Peyer's patch (tissue), 4 donors: Measurements from ENCODE around the gene PTPN3.

Experiments used
- POLR2A ChIP-seq, 2 donors: fragments of 450-650 bp; IDR thresholded peaks; one replicate each; pipeline ENCODE4 v1.5.1; 2017; ENCODE audit warnings: antibody characterized with exemption in 2 of 2, mild to moderate bottlenecking in 2 of 2, moderate library complexity in 2 of 2
- TF ChIP-seq, protein P1 (sequence below), 6 experiments: fragments of 450-650 bp in 4 of 6; fragments of 200-600 bp in 2 of 6; sonication (generic) in 1 of 6; IDR thresholded peaks; one replicate each; pipeline ENCODE4 v1.5.1; 2017 to 2019; ENCODE audit warnings: antibody characterized with exemption in 6 of 6, mild to moderate bottlenecking in 3 of 6, moderate library complexity in 1 of 6

GRCh38 chr9:109342878-109343277 is 155.2 kb downstream of the PTPN3 start:
- TF ChIP-seq, protein P1, sequence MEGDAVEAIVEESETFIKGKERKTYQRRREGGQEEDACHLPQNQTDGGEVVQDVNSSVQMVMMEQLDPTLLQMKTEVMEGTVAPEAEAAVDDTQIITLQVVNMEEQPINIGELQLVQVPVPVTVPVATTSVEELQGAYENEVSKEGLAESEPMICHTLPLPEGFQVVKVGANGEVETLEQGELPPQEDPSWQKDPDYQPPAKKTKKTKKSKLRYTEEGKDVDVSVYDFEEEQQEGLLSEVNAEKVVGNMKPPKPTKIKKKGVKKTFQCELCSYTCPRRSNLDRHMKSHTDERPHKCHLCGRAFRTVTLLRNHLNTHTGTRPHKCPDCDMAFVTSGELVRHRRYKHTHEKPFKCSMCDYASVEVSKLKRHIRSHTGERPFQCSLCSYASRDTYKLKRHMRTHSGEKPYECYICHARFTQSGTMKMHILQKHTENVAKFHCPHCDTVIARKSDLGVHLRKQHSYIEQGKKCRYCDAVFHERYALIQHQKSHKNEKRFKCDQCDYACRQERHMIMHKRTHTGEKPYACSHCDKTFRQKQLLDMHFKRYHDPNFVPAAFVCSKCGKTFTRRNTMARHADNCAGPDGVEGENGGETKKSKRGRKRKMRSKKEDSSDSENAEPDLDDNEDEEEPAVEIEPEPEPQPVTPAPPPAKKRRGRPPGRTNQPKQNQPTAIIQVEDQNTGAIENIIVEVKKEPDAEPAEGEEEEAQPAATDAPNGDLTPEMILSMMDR (IDR thresholded peaks at IDR 0.05), result peak in 3 of 6 experiments; percentile 35 to 55 (median 45)
- TF ChIP-seq POLR2A (IDR thresholded peaks at IDR 0.05), result no peak
